H54 (cell line): ENCODE measurements around the gene CHFR.
"Not testable (repeated sequence)": the region's sequence is repeated elsewhere in the genome, so short reads cannot be mapped to it uniquely, and the experiment has no call there.

Experiments
- DNase-seq: peaks from one replicate; pipeline ENCODE4 v3.0.0; 2011; ENCODE audit warnings: low spot score, mixed read lengths; ENCODE audit not compliant: insufficient read length
- FAIRE-seq: peaks from 3 replicates; lab custom pipeline; 2011; peaks lifted over from hg19 to GRCh38; lab: Jason Lieb, UNC
- POLR2A ChIP-seq: IDR thresholded peaks from 2 replicates; pipeline ENCODE4 v1.6.1; 2011; ENCODE audit warnings: low read depth, mild to moderate bottlenecking, low read length

Gene CHFR

DNA sequence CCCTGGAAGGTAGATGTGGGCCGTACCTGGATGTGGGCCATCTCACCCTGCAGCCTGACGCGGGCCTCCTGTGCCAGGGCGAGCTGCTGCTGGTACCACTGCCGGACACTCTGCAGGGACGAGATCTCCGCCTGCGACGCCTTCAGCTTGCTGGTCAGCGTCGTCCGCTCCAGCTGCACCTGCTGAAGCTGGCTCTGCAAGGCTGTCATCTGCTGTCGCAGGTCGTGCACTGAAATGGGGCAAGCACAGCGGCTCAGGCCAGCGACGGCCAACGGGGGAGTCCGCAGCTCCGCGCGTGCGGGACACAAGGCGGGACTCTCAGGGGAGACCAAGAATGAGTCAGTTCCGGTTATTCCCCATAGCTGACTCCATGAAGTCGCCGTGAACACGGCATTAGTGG is 85.7 kb downstream of the CHFR start:
- DNase-seq, result no peak
- FAIRE-seq, result no peak
- TF ChIP-seq POLR2A, result no peak

DNA sequence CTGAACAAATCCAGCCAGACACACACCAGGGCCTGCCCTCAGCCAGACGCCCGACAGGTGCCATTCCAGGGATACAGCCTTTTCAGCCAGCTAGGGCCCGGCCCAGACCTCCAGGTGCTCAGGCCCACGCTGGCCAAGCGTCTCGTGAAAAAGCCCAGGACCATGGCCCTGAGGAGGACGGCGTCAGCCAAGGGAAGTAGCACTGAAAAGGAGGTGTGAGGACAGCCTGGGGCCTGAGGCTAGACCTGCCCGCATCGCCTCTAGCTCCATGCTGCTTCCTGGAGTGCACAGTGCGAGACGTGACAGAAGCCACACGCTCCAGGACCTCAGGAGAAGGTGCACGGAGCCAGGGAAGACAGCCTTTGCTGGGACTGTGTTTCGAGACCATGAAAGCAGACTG is 88.6 kb downstream of the CHFR start:
- DNase-seq (no peak), FAIRE-seq (no peak)
- TF ChIP-seq POLR2A, result no peak

DNA sequence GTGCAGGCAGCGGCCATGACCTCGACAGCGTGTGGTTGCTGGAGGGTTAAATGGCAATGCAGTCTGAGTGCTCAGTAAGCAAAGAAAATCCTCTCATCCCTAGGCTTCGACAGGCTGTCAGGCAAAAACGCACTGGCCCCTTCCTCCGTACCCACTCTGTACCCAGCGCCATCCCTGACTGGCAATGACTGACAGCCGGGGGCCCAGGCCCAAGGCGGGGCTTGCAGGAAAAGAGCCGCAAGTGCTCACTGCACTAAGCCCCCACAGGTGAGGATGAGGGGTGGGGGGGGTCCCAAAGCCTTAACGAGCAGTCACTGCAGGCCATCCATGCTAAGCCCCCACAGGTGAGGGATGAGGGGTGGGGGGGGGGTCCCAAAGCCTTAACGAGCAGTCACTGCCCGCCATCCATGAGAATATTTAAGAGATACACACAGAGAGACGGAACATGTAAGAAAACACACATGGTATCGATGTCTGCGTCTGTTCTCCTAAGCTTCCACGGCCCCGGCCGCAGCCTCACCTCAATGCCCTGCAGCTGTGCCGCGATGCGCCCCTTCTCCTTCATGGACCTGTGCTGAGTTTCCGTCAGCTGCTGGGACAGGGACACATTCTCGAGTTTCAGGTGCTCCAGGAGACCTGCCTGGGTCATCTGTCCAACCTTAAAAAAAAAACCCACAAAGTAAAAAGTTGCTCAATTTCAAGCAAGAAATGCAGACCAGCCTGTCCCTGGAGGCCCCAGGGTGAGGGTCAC is 89.4 kb downstream of the CHFR start:
- no peak for DNase-seq
- no peak for TF ChIP-seq POLR2A
- no peak for FAIRE-seq

DNA sequence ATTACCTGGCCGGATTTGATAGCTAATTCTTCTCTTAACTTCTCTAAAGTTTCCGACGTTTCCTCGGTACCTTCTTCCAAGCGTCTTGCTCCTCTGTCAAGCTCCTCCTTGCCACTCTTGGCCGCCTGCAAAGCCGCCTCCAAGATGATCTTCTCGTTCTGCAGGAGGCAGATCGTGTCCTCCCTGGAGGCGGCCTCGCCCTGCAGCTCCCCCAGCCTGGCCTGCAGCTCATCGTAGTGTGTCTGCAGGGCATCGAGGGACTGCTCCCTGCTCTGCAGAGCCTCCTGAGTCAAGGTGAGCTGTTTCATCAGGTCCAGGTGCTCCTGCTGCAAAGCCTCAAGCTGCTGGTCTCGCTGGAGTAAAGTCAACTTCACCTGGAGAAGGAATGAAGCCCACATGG is 91.6 kb downstream of the CHFR start:
- no peak for TF ChIP-seq POLR2A
- FAIRE-seq (no peak), DNase-seq (no peak)

DNA sequence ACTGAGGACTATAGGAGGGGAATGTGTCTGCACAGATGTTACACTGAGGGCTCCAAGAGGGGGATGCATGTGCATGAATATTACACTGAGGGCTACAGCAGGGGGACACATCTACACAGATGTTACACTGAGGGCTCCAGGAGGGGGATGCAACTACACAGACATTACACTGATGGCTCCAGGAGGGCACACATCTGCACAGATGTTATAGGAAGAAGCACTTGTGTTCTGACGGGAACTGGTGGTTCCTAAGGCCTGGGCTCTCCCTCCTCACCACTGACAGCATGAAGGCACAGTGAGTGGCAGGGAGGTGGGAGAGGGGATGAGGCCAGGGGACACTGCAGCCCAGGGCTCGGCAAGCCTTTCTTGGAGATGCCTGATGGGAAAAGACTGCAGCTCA is 95.5 kb downstream of the CHFR start:
- FAIRE-seq, DNase-seq: not testable (repeated sequence)

DNA sequence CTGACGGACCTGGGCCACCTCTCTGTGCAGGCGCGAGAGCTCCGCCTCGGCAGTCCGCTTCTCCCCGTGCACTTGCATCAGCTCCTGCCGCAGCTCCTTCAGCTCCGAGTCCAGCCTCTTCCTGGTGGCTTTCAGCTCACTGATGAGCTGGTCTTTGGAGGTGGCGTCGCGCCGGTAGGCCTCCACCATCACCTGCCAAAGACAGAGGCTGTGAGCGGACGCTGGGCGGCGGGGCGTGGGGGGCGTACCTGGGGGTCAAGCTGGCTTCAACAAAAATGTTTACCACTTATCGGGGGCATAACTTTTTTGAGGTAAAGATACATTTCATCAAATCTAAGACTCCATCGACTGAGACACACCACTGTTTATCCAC is 98.3 kb downstream of the CHFR start:
- no peak for TF ChIP-seq POLR2A
- no peak for DNase-seq
- FAIRE-seq, result no peak

DNA sequence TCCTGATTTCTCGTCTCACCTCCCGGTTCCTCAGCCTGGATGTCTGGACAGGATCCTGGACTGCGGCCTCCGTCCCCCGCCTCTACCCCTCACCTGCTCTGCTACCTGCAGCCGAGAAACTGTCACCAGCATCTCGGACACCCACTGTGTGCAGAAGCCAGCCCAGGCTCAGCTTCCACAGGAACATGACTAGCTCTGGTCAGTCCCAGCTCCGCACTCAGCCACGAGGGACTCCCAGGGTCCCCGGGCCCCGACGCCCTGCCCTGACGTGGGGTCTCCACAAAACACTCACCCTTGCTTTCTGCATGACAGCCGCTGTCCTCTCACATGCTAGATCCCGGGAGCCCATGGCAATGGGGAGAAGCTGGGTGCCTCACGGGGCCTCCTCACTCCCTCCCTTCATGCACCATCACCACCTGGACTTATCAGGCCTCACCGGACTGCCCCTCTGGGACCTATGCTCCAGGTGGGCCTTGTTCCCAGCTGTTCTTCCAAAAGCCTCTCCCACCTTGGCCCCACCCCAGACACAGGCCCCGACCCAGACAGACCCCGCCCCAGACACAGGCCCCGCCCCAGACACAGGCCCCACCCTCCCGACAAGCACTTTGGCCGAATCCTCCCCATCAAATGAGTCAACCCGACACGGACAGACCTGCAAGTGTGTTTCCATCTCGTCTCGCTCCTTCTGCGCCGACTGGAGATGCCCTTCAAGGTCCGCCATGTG is 98.9 kb downstream of the CHFR start:
- no peak for TF ChIP-seq POLR2A
- FAIRE-seq (no peak), DNase-seq (no peak)

DNA sequence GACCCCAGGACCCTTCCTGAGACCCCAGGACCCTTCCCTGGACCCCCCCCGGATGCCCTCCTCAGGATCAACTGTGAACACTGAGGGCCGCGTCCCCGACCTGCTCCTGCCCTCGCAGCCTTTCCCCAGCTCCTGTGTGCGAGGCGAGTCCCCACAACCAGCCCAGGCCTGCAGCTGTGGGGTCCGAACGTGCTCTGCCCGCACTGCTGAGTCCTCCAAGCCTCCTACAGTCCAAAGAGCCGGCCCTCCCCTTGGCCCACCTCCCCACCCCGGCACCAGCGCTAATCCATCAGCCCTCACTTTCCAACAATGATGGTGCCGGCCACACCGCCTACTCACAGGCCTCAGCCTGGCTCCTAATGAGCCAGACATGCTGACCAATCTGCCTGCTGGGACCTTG is 99.5 kb downstream of the CHFR start:
- no peak for DNase-seq
- no peak for TF ChIP-seq POLR2A
- no peak for FAIRE-seq

DNA sequence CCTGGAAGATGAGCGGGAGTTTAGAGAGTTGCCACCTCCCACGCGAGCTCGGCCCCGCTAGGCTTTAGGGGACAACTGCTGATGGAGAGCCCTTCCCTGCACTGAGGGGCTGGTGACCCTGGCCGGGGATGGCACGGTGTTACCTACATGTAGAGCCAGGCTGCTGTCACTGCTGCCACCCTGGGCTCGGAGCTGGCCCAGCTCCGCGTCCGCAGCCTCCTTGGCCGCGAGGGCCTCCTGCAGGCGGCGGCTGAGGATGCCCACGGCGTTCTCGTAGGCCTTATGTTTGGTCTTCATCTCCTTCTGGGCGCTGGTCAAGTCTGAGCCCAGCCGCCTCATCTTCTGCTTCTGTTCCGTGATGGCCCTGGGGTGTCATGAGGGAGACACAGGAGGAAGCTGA is 101.2 kb downstream of the CHFR start:
- no peak for FAIRE-seq
- no peak for DNase-seq
- no peak for TF ChIP-seq POLR2A

DNA sequence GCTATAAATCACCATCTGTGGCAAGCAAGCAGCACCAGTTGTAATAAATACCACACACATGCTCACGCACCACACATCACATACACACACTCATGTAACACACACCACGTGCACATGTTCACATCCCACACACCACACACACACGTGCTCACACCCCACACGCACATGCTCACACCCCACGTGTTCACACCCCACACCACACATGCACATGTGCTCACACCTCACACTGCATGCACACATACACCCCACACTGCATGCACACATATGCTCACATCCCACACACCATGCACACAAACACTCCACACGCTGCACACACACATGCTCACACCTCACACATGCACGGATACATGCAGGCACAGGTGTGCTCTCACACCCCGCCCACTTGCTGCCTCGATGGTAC is 102.8 kb downstream of the CHFR start:
- no peak for DNase-seq
- FAIRE-seq, result no peak
- no peak for TF ChIP-seq POLR2A

DNA sequence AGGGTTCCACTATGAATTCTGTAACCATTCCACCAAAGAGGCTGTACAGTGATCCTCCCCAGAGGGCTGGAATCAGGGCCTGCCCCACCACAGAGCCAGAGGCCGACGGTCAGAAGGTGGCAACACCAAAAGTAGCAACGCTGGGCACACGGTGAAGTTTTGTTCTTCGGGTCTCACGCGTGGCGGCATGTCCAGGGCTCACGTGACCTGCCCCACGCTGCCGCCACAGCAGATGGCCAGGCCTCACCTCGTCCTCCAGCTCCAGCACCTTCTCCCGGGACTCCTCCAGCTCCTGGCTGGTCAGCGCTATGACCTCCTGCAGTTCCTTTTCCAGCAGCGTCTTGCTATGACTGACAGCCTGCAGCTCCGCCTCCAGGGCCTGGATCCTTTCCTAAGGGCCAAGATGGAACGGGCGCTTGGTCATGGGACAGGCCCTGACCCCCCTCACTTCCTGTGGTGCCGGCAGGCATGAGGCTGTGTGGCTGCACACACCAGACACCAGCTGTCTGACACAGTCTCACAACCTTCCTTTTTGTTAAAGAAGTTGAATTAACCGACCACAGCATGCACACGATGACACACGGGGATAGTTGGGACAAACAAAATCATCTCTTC is 103.4 kb downstream of the CHFR start:
- TF ChIP-seq POLR2A, result no peak
- DNase-seq, result no peak
- no peak for FAIRE-seq
